ENCODE results near the gene GNG13.

The GNG13 gene

DNA sequence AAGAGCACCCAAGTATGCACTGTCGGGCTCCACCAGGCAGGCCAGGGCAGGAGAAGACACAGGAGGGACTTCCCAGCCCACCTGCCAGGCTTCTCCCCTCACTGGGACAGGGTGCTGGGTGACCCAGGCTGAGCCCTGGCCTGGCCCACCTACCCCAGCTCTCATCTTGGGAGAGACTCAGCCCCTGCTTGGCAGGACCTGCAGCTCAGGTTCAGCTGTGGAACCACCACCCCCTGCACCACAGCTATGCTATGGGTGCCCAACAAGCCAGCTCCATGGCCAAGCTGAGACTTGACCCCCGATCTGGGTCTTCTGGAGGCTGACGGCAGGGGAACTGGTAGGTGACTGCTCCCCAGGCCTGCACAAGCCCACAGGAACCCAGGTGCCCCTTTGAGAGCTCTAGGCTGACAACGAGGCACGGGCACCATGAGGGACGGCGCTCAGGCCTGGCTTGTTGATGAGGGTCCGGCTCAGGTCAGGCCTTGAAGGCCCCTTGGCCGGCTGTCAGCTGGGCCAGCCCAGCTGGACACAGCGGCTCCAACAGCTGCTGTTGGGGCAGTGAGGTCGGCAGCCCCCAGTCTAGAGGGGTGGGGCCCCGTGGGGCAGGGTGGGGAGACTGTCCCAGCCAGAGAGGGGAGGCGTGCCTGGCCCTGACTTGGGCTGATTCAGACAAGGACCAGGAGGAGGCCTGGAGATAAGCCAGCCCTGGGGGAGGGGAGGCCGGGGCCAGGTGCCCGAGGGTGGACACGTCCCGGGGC, 17.0 kb downstream of the GNG13 start:
- POLR2A ChIA-PET (ENCODE audit: low non-redundant PET): interaction anchor here (0.6 to 0.7 kb wide), 2 partner anchors 48 to 49 kb away, joined by 4 read pairs; no protein-coding TSS in a partner anchor
- TF ChIP-seq, protein P1, sequence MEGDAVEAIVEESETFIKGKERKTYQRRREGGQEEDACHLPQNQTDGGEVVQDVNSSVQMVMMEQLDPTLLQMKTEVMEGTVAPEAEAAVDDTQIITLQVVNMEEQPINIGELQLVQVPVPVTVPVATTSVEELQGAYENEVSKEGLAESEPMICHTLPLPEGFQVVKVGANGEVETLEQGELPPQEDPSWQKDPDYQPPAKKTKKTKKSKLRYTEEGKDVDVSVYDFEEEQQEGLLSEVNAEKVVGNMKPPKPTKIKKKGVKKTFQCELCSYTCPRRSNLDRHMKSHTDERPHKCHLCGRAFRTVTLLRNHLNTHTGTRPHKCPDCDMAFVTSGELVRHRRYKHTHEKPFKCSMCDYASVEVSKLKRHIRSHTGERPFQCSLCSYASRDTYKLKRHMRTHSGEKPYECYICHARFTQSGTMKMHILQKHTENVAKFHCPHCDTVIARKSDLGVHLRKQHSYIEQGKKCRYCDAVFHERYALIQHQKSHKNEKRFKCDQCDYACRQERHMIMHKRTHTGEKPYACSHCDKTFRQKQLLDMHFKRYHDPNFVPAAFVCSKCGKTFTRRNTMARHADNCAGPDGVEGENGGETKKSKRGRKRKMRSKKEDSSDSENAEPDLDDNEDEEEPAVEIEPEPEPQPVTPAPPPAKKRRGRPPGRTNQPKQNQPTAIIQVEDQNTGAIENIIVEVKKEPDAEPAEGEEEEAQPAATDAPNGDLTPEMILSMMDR (conservative IDR thresholded peaks at IDR 0.05; ENCODE audit: low read depth): no peak
- peak overlapping the region; percentile 76 for H3K27ac ChIP-seq
- CTCF ChIA-PET: interaction anchor here (0.6 to 0.7 kb wide), 3 partner anchors 16 to 1200 kb away, joined by 3 to 4 read pairs (median 3); partner anchors contain the start of gene GFER
- no peak for DNase-seq (ENCODE audit: low spot score)

DNA sequence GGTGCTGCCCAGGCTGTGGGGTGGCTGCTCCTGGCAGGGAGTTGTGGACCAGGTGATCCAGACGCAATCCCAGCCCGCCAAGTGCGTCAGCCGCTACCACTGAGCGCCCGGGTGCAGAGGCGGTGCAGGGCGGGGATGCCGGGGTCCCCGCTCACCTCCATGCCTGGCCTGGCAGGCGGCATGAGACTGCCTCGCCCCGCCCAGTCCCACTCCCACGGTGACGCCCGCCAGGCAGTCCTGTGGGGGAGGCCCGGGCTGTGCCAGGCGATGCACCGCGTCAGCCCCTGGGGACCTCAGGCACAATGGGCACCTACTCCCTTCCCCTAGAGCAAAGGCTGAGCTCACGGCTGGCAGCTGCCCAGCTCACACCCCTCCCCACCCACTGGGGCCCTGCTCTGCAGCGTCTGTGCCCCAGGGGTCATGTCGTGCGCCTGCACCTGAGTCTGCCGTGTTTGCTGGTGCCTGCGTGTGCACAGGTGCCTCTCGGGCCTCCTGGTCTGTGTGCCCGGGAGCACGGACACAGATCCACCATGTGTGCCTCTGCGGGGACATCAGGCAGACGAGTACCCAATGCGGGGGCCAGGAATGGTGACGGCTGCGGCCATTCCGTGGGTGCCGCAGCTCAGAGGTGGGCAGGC, 17.6 kb downstream of the GNG13 start:
- DNase-seq (ENCODE audit: low spot score): peak; percentile 47
- ChIA-PET POLR2A (ENCODE audit: low non-redundant PET) (no interaction called here), CTCF (interaction anchor here (0.7 kb wide), 1 partner anchor 1201 kb away, joined by 3 read pairs; the partner anchor contains the start of gene GFER)
- H3K27ac ChIP-seq: peak overlapping the region; percentile 76
- TF ChIP-seq, protein P1 (conservative IDR thresholded peaks at IDR 0.05; ENCODE audit: low read depth): no peak

DNA sequence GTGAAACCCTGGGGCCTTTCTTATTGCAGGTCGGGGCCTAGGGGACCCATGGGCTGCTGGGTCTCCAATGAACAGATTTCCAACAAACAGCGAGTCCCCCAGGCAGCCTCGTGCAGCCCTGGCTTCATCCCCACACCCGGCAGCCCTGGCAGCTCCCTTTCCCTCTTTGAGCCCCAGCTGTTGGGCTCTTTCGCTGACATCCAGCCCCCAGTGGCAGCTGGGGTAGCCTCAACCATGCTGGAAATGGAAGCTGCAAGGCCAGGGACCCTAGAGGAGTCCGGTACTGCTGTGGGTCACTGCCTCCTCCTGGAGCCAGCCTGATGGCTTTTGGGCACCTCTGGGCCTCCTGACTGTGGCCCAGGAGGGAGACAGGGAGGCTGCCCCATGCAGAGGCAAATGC, 18.3 kb downstream of the GNG13 start:
- peak overlapping the region; percentile 76; the same call in 1 of the 2 replicates for H3K27ac ChIP-seq
- DNase-seq (ENCODE audit: low spot score): no peak
- ChIA-PET CTCF (no interaction called here), POLR2A (ENCODE audit: low non-redundant PET) (no interaction called here)
- TF ChIP-seq, protein P1 (conservative IDR thresholded peaks at IDR 0.05; ENCODE audit: low read depth): no peak

DNA sequence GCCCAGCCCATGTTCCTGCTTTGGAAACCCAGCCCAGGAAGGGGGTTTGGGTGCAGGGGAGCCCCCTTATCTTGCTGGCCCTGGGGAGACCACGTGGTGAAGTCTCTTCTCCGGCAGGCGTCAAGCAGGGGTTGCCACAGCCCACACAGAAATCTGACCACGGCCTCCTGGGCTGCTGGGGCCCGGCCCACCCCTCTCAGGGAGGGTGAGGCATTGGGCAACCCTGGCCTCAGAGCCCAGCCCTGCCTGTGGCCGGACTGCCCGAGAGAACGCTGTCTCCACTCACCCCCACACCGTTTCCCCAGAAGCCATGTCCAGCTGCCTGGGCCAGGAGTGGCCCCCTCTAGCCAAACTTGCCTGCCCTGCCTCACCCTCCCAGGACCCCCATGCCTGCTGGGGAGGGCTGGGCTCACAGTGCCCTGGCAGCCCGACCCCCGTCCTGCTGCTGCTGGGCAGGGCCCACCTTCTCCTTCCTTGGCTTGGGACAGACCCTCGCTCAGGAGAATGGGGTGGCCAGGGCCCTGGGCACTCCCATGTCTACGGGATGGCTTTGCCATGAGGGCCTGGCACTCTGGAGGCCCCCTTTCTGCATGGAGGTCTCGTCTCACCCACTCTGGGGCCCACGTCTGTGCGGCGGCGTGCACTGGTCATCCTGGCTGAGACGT, 19.1 kb downstream of the GNG13 start:
- DNase-seq (ENCODE audit: low spot score): no peak
- H3K27ac ChIP-seq: no peak overlapping the region
- POLR2A ChIA-PET (ENCODE audit: low non-redundant PET): no interaction called here
- TF ChIP-seq, protein P1 (conservative IDR thresholded peaks at IDR 0.05; ENCODE audit: low read depth): no peak
- CTCF ChIA-PET: no interaction called here

DNA sequence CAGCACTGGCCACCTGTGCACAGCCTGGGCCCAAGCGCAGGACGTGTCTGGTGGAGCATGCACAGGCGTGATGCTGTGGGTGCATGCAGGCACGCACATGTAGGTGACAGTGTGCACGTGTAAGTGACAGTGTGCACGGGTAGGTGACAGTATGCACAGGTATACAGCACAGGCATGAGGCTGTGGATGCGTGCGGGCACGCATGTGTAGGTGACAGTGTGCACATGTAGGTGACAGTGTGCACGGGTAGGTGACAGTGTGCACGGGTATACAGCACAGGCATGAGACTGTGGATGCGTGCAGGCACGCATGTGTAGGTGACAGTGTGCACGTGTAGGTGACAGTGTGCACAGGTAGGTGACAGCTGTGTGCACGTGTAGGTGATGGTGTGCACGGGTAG, 20.2 kb downstream of the GNG13 start:
- ChIA-PET CTCF (interaction anchor here (0.9 kb wide), 1 partner anchor 36 kb away, joined by 3 read pairs; no protein-coding TSS in a partner anchor), POLR2A (ENCODE audit: low non-redundant PET) (interaction anchor here (0.7 kb wide), 1 partner anchor 26 kb away, joined by 6 read pairs; no protein-coding TSS in a partner anchor)
- no peak overlapping the region for H3K27ac ChIP-seq
- TF ChIP-seq, protein P1 (conservative IDR thresholded peaks at IDR 0.05; ENCODE audit: low read depth): no peak
- DNase-seq (ENCODE audit: low spot score): no peak

DNA sequence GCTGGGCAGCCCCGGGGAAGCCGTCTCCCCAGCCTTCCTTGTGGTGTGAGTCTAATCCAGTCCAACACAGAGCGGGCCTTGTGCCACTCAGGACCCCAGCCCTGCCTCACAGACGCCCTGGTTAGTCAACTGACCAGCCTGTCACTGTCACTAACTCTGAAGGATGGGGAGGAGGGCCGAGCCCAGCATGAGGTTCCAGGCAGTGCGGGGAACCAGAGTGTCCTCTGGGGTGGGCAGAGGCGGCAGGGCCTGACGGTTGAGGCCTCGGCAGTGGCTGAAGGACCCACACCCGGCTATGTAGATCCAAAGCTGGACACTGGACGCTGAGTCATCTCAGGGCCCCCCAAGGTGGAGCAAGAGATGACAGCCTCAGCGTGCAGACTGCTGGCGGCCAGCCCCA, 21.0 kb downstream of the GNG13 start:
- DNase-seq (ENCODE audit: low spot score): no peak
- ChIA-PET CTCF (no interaction called here), POLR2A (ENCODE audit: low non-redundant PET) (no interaction called here)
- no peak overlapping the region for H3K27ac ChIP-seq
- TF ChIP-seq, protein P1 (conservative IDR thresholded peaks at IDR 0.05; ENCODE audit: low read depth): no peak
